Inflammatory macrophage (primary cell): ENCODE data around the gene NFKBIZ.

Experiments used
- DNase-seq, 2 donors: peaks; one replicate each; pipeline ENCODE4 v3.0.0-alpha.2; 2020 to 2022
- total RNA-seq, 18 experiments: gene quantifications; one replicate each; lab custom pipeline; 2026; ENCODE audit warnings: mixed read lengths in 6 of 18, inconsistent platforms in 2 of 18; lab: John Stamatoyannopoulos, UW

Gene NFKBIZ
- 11.4 to 1,517 (median 126) reads per million in 18 experiments for total RNA-seq

- peak; percentile 96 for DNase-seq
Measured at GRCh38 chr3:101848754-101849713, at the start of gene NFKBIZ. NFKBIZ (plus strand) TSS chr3:101849514; CDS start chr3:101849629, 115 bp downstream.

GRCh38 chr3:101801174-101801573, 48.1 kb upstream of the NFKBIZ start:
- DNase-seq = no peak

GRCh38 chr3:101802179-101802578, 47.1 kb upstream of the NFKBIZ start:
- no peak for DNase-seq

- DNase-seq = peak; percentile 74 to 81
Measured at GRCh38 chr3:101803173-101803782, 46.0 kb upstream of the NFKBIZ start.

GRCh38 chr3:101803939-101804338, 45.4 kb upstream of the NFKBIZ start:
- DNase-seq = no peak

GRCh38 chr3:101806491-101806890, 42.8 kb upstream of the NFKBIZ start:
- no peak for DNase-seq

- no peak for DNase-seq
Measured at GRCh38 chr3:101807888-101808287, 41.4 kb upstream of the NFKBIZ start.

GRCh38 chr3:101809178-101810021, 39.9 kb upstream of the NFKBIZ start:
- DNase-seq = peak; percentile 72 to 75

- peak in 1 of 2 donors; percentile 12 for DNase-seq
Measured at GRCh38 chr3:101810022-101810418, 39.3 kb upstream of the NFKBIZ start.

GRCh38 chr3:101811875-101812274, 37.4 kb upstream of the NFKBIZ start:
- no peak for DNase-seq

- no peak for DNase-seq
Measured at GRCh38 chr3:101812895-101813294, 36.4 kb upstream of the NFKBIZ start.

GRCh38 chr3:101813817-101814440, 35.4 kb upstream of the NFKBIZ start:
- peak; percentile 38 to 71 for DNase-seq

GRCh38 chr3:101814835-101815234, 34.5 kb upstream of the NFKBIZ start:
- DNase-seq = no peak

- no peak for DNase-seq
Measured at GRCh38 chr3:101816215-101817149, 32.8 kb upstream of the NFKBIZ start.

- DNase-seq = no peak
Measured at GRCh38 chr3:101817992-101818391, 31.3 kb upstream of the NFKBIZ start.

- DNase-seq = peak; percentile 44 to 75
Measured at GRCh38 chr3:101819649-101820206, 29.6 kb upstream of the NFKBIZ start.

GRCh38 chr3:101821503-101821902, 27.8 kb upstream of the NFKBIZ start:
- DNase-seq = no peak

GRCh38 chr3:101823525-101823924, 25.8 kb upstream of the NFKBIZ start:
- no peak for DNase-seq

GRCh38 chr3:101824702-101825101, 24.6 kb upstream of the NFKBIZ start:
- DNase-seq = no peak

- no peak for DNase-seq
Measured at GRCh38 chr3:101825904-101826445, 23.3 kb upstream of the NFKBIZ start.
